H1 (cell line): ENCODE data around the gene SYT6. TPM values are rescaled to one million over a fixed set of nuclear protein-coding genes. Genes with fewer than 3 reads are reported as not detected.

Experiments
- CTCF ChIA-PET: fragments of 300-600 bp; sonication (Branson Sonifier 250); formaldehyde crosslinking; loops from one replicate; lab custom pipeline; 2021; ENCODE audit not compliant: partially characterized antibody; lab: Charles Lee
- POLR2A ChIA-PET: fragments of 300-600 bp; sonication (Branson Sonifier 250); formaldehyde crosslinking; loops from one replicate; lab custom pipeline; 2021; ENCODE audit warnings: inconsistent platforms; ENCODE audit not compliant: partially characterized antibody; lab: Charles Lee
- DNase-seq, 2 experiments: peaks; one replicate each; pipeline versions ENCODE4 v3.0.0 to v3.0.0-alpha.2; 2010 to 2022; ENCODE audit warnings: low spot score in 2 of 2, low read depth in 1 of 2, mixed read lengths in 1 of 2
- FAIRE-seq: peaks from 2 replicates; lab custom pipeline; 2011; peaks lifted over from hg19 to GRCh38; lab: Jason Lieb, UNC
- H2AFZ ChIP-seq: 2 replicates; pipeline ENCODE4 v1.8.1; 2012; ENCODE audit warnings: low read length, inconsistent platforms
- H2AK5ac ChIP-seq: 2 replicates; pipeline ENCODE4 v1.6.1; 2013; ENCODE audit warnings: low read depth, low read length
- H2BK120ac ChIP-seq: replicated peaks from 2 replicates; pipeline ENCODE3; 2013; ENCODE audit warnings: low read depth, low read length, inconsistent platforms
- H2BK12ac ChIP-seq: 2 replicates; pipeline ENCODE4 v1.6.1; 2013; ENCODE audit warnings: low read depth, low read length
- H2BK15ac ChIP-seq: 2 replicates; pipeline ENCODE4 v1.6.1; 2013; ENCODE audit warnings: low read length
- H2BK20ac ChIP-seq: 2 replicates; pipeline ENCODE4 v1.6.1; 2013; ENCODE audit warnings: low read length
- H2BK5ac ChIP-seq: 2 replicates; pipeline ENCODE4 v1.6.1; 2013; ENCODE audit warnings: low read depth, low read length
- H3K14ac ChIP-seq: 2 replicates; pipeline ENCODE4 v1.6.1; 2013; ENCODE audit warnings: inconsistent platforms; ENCODE audit not compliant: insufficient read length
- H3K18ac ChIP-seq: 2 replicates; pipeline ENCODE4 v1.6.1; 2013; ENCODE audit warnings: low read length; ENCODE audit errors: extremely low read depth
- H3K23ac ChIP-seq: 2 replicates; pipeline ENCODE4 v1.6.1; 2013; ENCODE audit warnings: inconsistent platforms; ENCODE audit not compliant: insufficient read length
- H3K23me2 ChIP-seq: 2 replicates; pipeline ENCODE4 v1.6.1; 2013; ENCODE audit warnings: low read depth, low read length
- H3K27ac ChIP-seq: 2 replicates; pipeline ENCODE4 v1.6.1; 2011; ENCODE audit warnings: low read depth, low read length, inconsistent platforms
- H3K27me3 ChIP-seq, 4 experiments: replicated peaks in 1 of 4; 1 replicate in 1 of 4; 2 replicates in 3 of 4; pipeline versions ENCODE4 v1.6.1 to v1.8.1; 2011 to 2013; ENCODE audit warnings: low read length in 3 of 4, mild to moderate bottlenecking in 3 of 4, inconsistent platforms in 2 of 4, mixed read lengths in 2 of 4, moderate library complexity in 1 of 4; ENCODE audit not compliant: control insufficient read depth in 3 of 4, insufficient read depth in 3 of 4; ENCODE audit errors: extremely low read depth in 1 of 4
- H3K36me3 ChIP-seq, 4 experiments: 2 replicates each; pipeline versions ENCODE4 v1.6.1 to v1.8.1; 2011 to 2013; ENCODE audit warnings: mild to moderate bottlenecking in 4 of 4, low read length in 3 of 4, moderate library complexity in 2 of 4, control low read depth in 1 of 4, inconsistent platforms in 1 of 4; ENCODE audit not compliant: insufficient read depth in 4 of 4, control insufficient read depth in 2 of 4
- H3K4ac ChIP-seq: replicated peaks from 2 replicates; pipeline ENCODE3; 2013; ENCODE audit warnings: low read length, low read depth, mixed read lengths, inconsistent platforms; ENCODE audit not compliant: insufficient read length
- H3K4me1 ChIP-seq, 4 experiments: replicated peaks in 1 of 4; 1 replicate in 1 of 4; 2 replicates in 3 of 4; pipeline versions ENCODE4 v1.6.1 to v1.8.1; 2011 to 2013; ENCODE audit warnings: low read length in 3 of 4, inconsistent platforms in 2 of 4, mixed read lengths in 1 of 4; ENCODE audit not compliant: insufficient read depth in 4 of 4, control insufficient read depth in 3 of 4
- H3K4me2 ChIP-seq, 2 experiments: 2 replicates each; pipeline versions ENCODE4 v1.6.1 to v1.8.1; 2011 to 2013; ENCODE audit warnings: low read depth in 2 of 2, low read length in 2 of 2, control low read depth in 1 of 2, inconsistent platforms in 1 of 2, mild to moderate bottlenecking in 1 of 2; ENCODE audit not compliant: insufficient read depth in 1 of 2
- H3K4me3 ChIP-seq, 4 experiments: fragments of 200-600, 300-600 bp in 1 of 4; sonication (generic), shearing (Covaris generic), sonication (Bioruptor Twin) in 1 of 4; 2 replicates each; pipeline versions ENCODE4 v1.5.1 to v1.8.1; 2011 to 2016; ENCODE audit warnings: low read length in 4 of 4, low read depth in 3 of 4, control low read depth in 2 of 4, inconsistent platforms in 2 of 4, mild to moderate bottlenecking in 2 of 4, mixed read lengths in 1 of 4, moderate library complexity in 1 of 4; ENCODE audit not compliant: insufficient read depth in 2 of 4; ENCODE audit errors: extremely low read depth in 1 of 4
- H3K56ac ChIP-seq: replicated peaks from 2 replicates; pipeline ENCODE3; 2013; ENCODE audit warnings: low read depth, mild to moderate bottlenecking, mixed read lengths, low read length, inconsistent platforms; ENCODE audit not compliant: insufficient read length
- H3K79me1 ChIP-seq: 2 replicates; pipeline ENCODE4 v1.6.1; 2013; ENCODE audit warnings: low read depth, low read length, control low read depth
- H3K79me2 ChIP-seq, 2 experiments: 2 replicates each; pipeline versions ENCODE4 v1.6.1 to v1.8.1; 2012 to 2013; ENCODE audit warnings: low read length in 2 of 2, mild to moderate bottlenecking in 2 of 2, inconsistent platforms in 1 of 2; ENCODE audit not compliant: insufficient read depth in 2 of 2, control insufficient read depth in 1 of 2
- H3K9ac ChIP-seq, 4 experiments: replicated peaks in 1 of 4; 1 replicate in 1 of 4; 2 replicates in 3 of 4; pipeline versions ENCODE4 v1.6.1 to v1.8.1; 2011 to 2013; ENCODE audit warnings: low read depth in 3 of 4, low read length in 3 of 4, control low read depth in 2 of 4, mild to moderate bottlenecking in 2 of 4, moderate library complexity in 2 of 4, inconsistent platforms in 1 of 4; ENCODE audit errors: extremely low read depth in 1 of 4
- H3K9me3 ChIP-seq, 2 experiments: 2 replicates each; pipeline versions ENCODE4 v1.6.1 to v1.8.1; 2012 to 2013; ENCODE audit warnings: mild to moderate bottlenecking in 2 of 2, moderate library complexity in 2 of 2, control low read depth in 1 of 2, inconsistent platforms in 1 of 2, low read depth in 1 of 2, low read length in 1 of 2, mixed read lengths in 1 of 2; ENCODE audit not compliant: insufficient read depth in 2 of 2
- H4K20me1 ChIP-seq, 2 experiments: replicated peaks in 1 of 2; 2 replicates each; pipeline versions ENCODE3 to v1.8.1; 2011 to 2013; ENCODE audit warnings: inconsistent platforms in 2 of 2, low read length in 2 of 2, mild to moderate bottlenecking in 1 of 2; ENCODE audit not compliant: insufficient read depth in 2 of 2, control insufficient read depth in 1 of 2
- H4K5ac ChIP-seq: 2 replicates; pipeline ENCODE4 v1.6.1; 2013; ENCODE audit warnings: low read length, low read depth, mixed read lengths, inconsistent platforms; ENCODE audit not compliant: insufficient read length
- H4K8ac ChIP-seq: 2 replicates; pipeline ENCODE4 v1.8.0; 2013; ENCODE audit warnings: mild to moderate bottlenecking, moderate library complexity, low read length, inconsistent platforms; ENCODE audit not compliant: insufficient read depth; ENCODE audit errors: extremely low read depth
- H4K91ac ChIP-seq: replicated peaks from 2 replicates; pipeline ENCODE3; 2013; ENCODE audit warnings: low read length, mixed read lengths, inconsistent platforms; ENCODE audit not compliant: insufficient read length
- CBX8 ChIP-seq: fragments of 300-800, 300-1000 bp; sonication (generic); IDR thresholded peaks from 2 replicates; pipeline ENCODE4 v1.7.1; 2016; ENCODE audit warnings: low read depth, low read length, borderline replicate concordance
- CTBP2 ChIP-seq: IDR thresholded peaks from 2 replicates; pipeline ENCODE4 v1.7.0; 2011; ENCODE audit warnings: borderline replicate concordance, mild to moderate bottlenecking, moderate library complexity, mixed read lengths, low read length; ENCODE audit not compliant: insufficient read depth, insufficient read length
- JUN ChIP-seq: IDR thresholded peaks from 2 replicates; pipeline ENCODE4 v1.6.1; 2011; ENCODE audit warnings: low read depth, mild to moderate bottlenecking, improper control_type of control experiment, low read length
- MAFK ChIP-seq: IDR thresholded peaks from 2 replicates; pipeline ENCODE4 v1.6.1; 2012; ENCODE audit warnings: low read depth, mild to moderate bottlenecking, improper control_type of control experiment, low read length
- NRF1 ChIP-seq: IDR thresholded peaks from 2 replicates; pipeline ENCODE4 v1.6.1; 2011; ENCODE audit warnings: mild to moderate bottlenecking, low read depth, low read length, improper control_type of control experiment
- RAD21 ChIP-seq, 2 experiments: IDR thresholded peaks in 1 of 2; conservative IDR thresholded peaks in 1 of 2; 2 replicates each; pipeline ENCODE4 v1.6.1; 2011; ENCODE audit warnings: low read depth in 2 of 2, low read length in 2 of 2, improper control_type of control experiment in 1 of 2, inconsistent platforms in 1 of 2, mild to moderate bottlenecking in 1 of 2, moderate library complexity in 1 of 2
- SIN3A ChIP-seq, 2 experiments: IDR thresholded peaks in 1 of 2; conservative IDR thresholded peaks in 1 of 2; 2 replicates each; pipeline ENCODE4 v1.6.1; 2011 to 2012; ENCODE audit warnings: low read length in 2 of 2, improper control_type of control experiment in 1 of 2, low read depth in 1 of 2, mild to moderate bottlenecking in 1 of 2
- SP4 ChIP-seq: IDR thresholded peaks from 2 replicates; pipeline ENCODE4 v1.6.1; 2012; ENCODE audit warnings: low read length, inconsistent platforms
- TAF7 ChIP-seq: optimal IDR thresholded peaks from 2 replicates; pipeline ENCODE3; 2011; ENCODE audit warnings: low read depth, mild to moderate bottlenecking, inconsistent platforms, low read length, moderate library complexity, borderline replicate concordance
- TCF12 ChIP-seq: IDR thresholded peaks from 2 replicates; pipeline ENCODE4 v1.6.1; 2011; ENCODE audit warnings: low read depth, mild to moderate bottlenecking, low read length
- WGBS, 2 experiments: shearing (Covaris generic) in 1 of 2; methylation state at CpG; one replicate each; pipeline versions ENCODE4 v1.1.6 to v1.1.7; 2013 to 2015; ENCODE audit warnings: low lambda C conversion rate in 2 of 2, mixed read lengths in 2 of 2, inconsistent platforms in 1 of 2, low coverage in 1 of 2, missing lambda C conversion rate in 1 of 2; ENCODE audit not compliant: insufficient replicate concordance in 2 of 2, insufficient coverage in 1 of 2, insufficient read length in 1 of 2; ENCODE audit errors: extremely low coverage in 1 of 2, missing lambda C conversion rate in 1 of 2; 5-methylcytosine and 5-hydroxymethylcytosine counted together
- polyA plus RNA-seq, 7 experiments: library from polyadenylated mRNA; depleted of rRNA in 3 of 7; stranded (reverse) in 5 of 7; unstranded in 2 of 7; fragments of >200 nt in 5 of 7; fragments of 200-250 nt in 2 of 7; gene quantifications; 1 replicate in 5 of 7; 2 replicates in 1 of 7; 4 replicates in 1 of 7; pipeline versions ENCODE4 v1.2.1 to v1.2.3, GENCODE V29; 2011 to 2013; ENCODE audit warnings: missing spikeins in 2 of 7, mixed read lengths in 2 of 7
- total RNA-seq: library from RNA; stranded (reverse); fragmentation: NEBNext Ultra II Directional; extraction: Animal tissue kit (Norgen Biotek cat#: 25700); gene quantifications from 2 replicates; pipeline ENCODE4 v1.2.1, GENCODE V29; 2021

The SYT6 gene
- total and polyA plus RNA-seq, 2 of the 8 experiments (the other 6 are each of a cell fraction or from before 2014, with no cell fraction given) = 33.7 to 83.5 TPM

- WGBS, 2 experiments = 80% methylated on average over 13 of the region's 13 CpGs; no CpG with 5 or more reads in 1 of the 2 experiments
- Histone ChIP-seq H3K9ac (no peak overlapping the region), H2BK120ac (peak overlapping the region; percentile 60), H2AFZ (no peak overlapping the region), H3K27me3 (no peaks in the 10 kb centered on the region; a peak in 1 of 7 replicates), H3K79me2 (no peaks in the 10 kb centered on the region), H3K4me2 (peak overlapping the region in 1 of 2 experiments; percentile 5; a peak in 1 of 4 replicates), H2BK15ac (peak overlapping the region; percentile 89; the same call in 1 of the 2 replicates), H3K79me1 (no peaks in the 10 kb centered on the region), H3K23ac (no peak overlapping the region), H4K5ac (peak overlapping the region; percentile 2), H3K4me3 (no peak overlapping the region), H3K18ac (peak overlapping the region; percentile 76), H2AK5ac (peak overlapping the region; percentile 96), H3K4me1 (peaks cover 13 to 39% (median 31%) of the 10 kb centered on the region in 4 experiments), H4K91ac (peak overlapping the region; percentile 96), H3K56ac (no peak overlapping the region), H3K23me2 (peaks cover 7% of the 10 kb centered on the region; the same call in 1 of the 2 replicates), H2BK12ac (peak overlapping the region; percentile 98), H3K36me3 (no peaks in the 10 kb centered on the region), H4K8ac (0 out of 2 replicates have a peak overlapping the region, but pooled peaks have one; percentile 82), H4K20me1 (no peaks in the 10 kb centered on the region), H3K9me3 (no peaks in the 10 kb centered on the region), H2BK5ac (peak overlapping the region; percentile 79; the same call in 1 of the 2 replicates), H3K14ac (no peak overlapping the region), H3K27ac (no peak overlapping the region; the same call in 1 of the 2 replicates), H2BK20ac (peak overlapping the region; percentile 97), H3K4ac (peak overlapping the region; percentile 24)
- ChIA-PET POLR2A (interaction anchor here (1.1 to 5.9 kb wide), 6 partner anchors 9 to 56 kb away, joined by 3 to 47 read pairs (median 4); no protein-coding TSS in a partner anchor), CTCF (interaction anchor here (0.5 to 2.4 kb wide), 16 partner anchors 12 to 355 kb away, joined by 3 to 8 read pairs (median 4); partner anchors contain the start of gene OLFML3)
- FAIRE-seq (no peak), DNase-seq (no peak)
- TF ChIP-seq MAFK = no peak
- TF ChIP-seq NRF1 = no peak
- TF ChIP-seq TCF12 = no peak
- TF ChIP-seq CBX8 = no peak
- no peak for TF ChIP-seq RAD21 (IDR thresholded peaks at IDR 0.05 in 1 of 2, conservative IDR thresholded peaks at IDR 0.05 in 1 of 2; ENCODE audit: low read depth in 2 of 2, low read length in 2 of 2)
- no peak for TF ChIP-seq TAF7
- no peak for TF ChIP-seq SIN3A (conservative IDR thresholded peaks at IDR 0.05 in 1 of 2, IDR thresholded peaks at IDR 0.05 in 1 of 2; ENCODE audit: low read depth in 1 of 2, low read length in 2 of 2)
- no peak for TF ChIP-seq CTBP2
- no peak for TF ChIP-seq JUN
- no peak for TF ChIP-seq SP4
Observed at GRCh38 chr1:114080511-114081436, 72.9 kb downstream of the SYT6 start.
